NB4 (cell line): ENCODE measurements around the gene LYRM4.
"Not testable (repeated sequence)": the region's sequence is repeated elsewhere in the genome, so short reads cannot be mapped to it uniquely, and the experiment has no call there.

ENCODE experiments used
- DNase-seq: peaks from one replicate; pipeline ENCODE4 v3.0.0; 2010; ENCODE audit warnings: low read depth
- H3K4me3 ChIP-seq: one replicate; pipeline ENCODE4 v1.5.1; 2011; ENCODE audit warnings: mild to moderate bottlenecking, low read depth, low read length, moderate library complexity
- MYC ChIP-seq: IDR thresholded peaks from 2 replicates; pipeline ENCODE4 v1.6.1; 2011; ENCODE audit warnings: low read depth, low read length
- POLR2A ChIP-seq: IDR thresholded peaks from 2 replicates; pipeline ENCODE4 v1.6.1; 2011; ENCODE audit warnings: mild to moderate bottlenecking; ENCODE audit not compliant: insufficient read length; ENCODE audit errors: extremely low read depth
- TF ChIP-seq, protein P1 (sequence below): IDR thresholded peaks from one replicate; pipeline ENCODE4 v1.5.1; 2012; ENCODE audit warnings: low read depth, low read length
- TF ChIP-seq, protein P2 (sequence below): IDR thresholded peaks from 2 replicates; pipeline ENCODE4 v1.6.1; 2011; ENCODE audit warnings: low read depth, low read length

Gene LYRM4

DNA sequence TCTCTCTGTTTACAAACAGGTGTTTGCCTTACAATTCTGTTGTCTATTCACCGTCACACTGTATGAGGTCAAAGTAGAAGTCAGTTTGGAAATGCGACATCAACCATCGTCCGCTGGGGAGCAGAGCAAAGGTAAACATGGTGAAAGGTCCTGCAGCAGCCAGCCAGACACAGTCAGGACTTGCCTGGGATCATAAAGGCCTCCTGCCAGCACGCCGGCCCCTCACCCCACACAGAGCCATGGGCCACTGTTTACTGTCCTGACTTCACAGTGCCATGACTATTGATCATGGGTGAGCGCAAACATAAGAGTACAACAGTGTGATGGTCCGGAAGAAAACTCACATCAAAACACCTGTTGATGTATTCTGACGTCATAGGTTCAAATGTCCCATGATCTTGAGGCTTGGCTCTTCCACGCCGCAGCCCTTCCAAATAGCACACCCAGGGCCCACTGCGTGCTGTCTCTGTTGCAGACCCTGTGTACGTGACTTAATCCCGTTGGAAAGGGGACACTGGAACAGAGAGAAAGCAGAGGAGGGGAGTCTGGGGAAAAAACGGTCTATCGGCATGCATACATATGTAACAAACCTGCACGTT is 192.5 kb downstream of the LYRM4 start:
- H3K4me3 ChIP-seq = no peak overlapping the region
- no peak for DNase-seq
- TF ChIP-seq, protein P1, sequence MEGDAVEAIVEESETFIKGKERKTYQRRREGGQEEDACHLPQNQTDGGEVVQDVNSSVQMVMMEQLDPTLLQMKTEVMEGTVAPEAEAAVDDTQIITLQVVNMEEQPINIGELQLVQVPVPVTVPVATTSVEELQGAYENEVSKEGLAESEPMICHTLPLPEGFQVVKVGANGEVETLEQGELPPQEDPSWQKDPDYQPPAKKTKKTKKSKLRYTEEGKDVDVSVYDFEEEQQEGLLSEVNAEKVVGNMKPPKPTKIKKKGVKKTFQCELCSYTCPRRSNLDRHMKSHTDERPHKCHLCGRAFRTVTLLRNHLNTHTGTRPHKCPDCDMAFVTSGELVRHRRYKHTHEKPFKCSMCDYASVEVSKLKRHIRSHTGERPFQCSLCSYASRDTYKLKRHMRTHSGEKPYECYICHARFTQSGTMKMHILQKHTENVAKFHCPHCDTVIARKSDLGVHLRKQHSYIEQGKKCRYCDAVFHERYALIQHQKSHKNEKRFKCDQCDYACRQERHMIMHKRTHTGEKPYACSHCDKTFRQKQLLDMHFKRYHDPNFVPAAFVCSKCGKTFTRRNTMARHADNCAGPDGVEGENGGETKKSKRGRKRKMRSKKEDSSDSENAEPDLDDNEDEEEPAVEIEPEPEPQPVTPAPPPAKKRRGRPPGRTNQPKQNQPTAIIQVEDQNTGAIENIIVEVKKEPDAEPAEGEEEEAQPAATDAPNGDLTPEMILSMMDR = no peak
- TF ChIP-seq, protein P2, sequence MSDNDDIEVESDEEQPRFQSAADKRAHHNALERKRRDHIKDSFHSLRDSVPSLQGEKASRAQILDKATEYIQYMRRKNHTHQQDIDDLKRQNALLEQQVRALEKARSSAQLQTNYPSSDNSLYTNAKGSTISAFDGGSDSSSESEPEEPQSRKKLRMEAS = no peak
- no peak for TF ChIP-seq MYC
- TF ChIP-seq POLR2A = no peak

DNA sequence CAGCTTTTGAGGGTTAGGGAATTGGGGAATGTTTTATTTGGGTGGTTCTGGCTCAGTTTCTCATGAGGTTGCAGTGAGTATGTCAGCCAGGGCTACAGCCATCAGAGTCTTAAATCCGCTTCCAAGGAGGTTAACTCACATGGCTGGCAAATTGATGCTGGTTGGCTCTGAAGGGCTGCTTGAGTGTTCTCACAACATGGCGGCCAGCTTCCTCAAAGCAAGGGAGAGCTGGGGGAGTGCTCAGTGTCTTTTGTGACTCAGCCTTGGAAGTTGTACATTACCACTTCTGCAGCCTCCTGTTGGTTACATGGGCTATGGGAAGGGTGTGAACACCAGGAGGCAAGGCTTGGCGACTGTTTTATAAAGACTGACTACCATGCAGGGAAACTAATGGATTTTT is 193.4 kb downstream of the LYRM4 start:
- TF ChIP-seq, protein P2 = no peak
- TF ChIP-seq POLR2A = no peak
- TF ChIP-seq, protein P1 = no peak
- peak; percentile 29 for DNase-seq

DNA sequence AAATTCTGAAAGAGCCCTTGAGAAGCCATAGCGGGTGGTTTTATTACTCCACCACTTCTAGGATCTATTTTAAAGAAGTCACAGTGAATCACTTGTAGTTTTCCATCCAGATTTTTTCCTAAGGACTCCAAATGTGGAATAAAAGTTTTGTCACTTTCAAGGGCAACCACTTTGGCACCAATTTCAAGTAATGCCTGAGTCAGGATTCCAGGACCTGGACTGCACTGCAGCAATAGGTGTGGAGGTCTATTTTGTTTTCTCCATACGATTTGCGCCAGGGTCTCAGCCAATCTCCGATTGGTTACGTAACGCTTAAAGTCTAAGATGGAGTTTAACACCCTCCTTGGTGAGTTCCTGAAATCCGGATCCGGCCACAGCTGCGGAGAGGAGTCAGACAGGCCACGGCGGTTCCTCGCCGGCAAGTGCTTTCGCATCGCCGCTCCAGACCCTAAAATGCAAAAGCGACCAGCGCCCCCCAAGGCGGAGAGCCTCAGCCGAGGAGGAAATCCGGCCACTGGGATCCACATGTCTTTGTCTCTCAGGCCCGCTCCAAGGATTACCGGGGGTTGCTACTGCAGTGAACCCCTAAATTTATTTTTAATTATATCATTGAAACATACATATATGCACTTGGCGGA is 194.2 kb downstream of the LYRM4 start:
- DNase-seq = no peak
- TF ChIP-seq, protein P2 = no peak
- no peak overlapping the region for H3K4me3 ChIP-seq

More for the DNA sequence above, 193.4 kb downstream of the LYRM4 start:
- no peak overlapping the region for H3K4me3 ChIP-seq

DNA sequence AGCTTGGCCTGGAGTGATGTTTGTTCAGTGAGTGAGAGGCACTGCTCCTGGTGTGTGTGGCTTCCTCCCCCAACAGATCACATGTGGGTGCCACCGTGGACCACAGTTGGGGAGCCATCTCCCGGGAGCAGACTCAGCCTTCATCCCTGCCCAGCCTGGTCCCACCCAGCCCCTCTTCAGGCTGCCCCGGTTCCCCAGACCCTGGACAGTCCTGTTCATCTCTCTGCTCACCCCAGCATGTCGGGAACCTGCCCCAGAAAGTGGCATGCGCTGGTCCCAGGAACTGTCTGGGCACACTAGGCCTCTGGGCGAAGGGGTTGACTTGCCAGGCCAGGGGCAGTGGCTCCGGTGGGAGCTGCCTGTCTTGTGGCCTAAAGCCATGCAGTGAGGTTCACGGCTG is 197.1 kb downstream of the LYRM4 start:
- H3K4me3 ChIP-seq = no peak overlapping the region
- DNase-seq = no peak
- TF ChIP-seq, protein P1 = no peak
- no peak for TF ChIP-seq MYC
- TF ChIP-seq POLR2A = no peak
- TF ChIP-seq, protein P2 = no peak

DNA sequence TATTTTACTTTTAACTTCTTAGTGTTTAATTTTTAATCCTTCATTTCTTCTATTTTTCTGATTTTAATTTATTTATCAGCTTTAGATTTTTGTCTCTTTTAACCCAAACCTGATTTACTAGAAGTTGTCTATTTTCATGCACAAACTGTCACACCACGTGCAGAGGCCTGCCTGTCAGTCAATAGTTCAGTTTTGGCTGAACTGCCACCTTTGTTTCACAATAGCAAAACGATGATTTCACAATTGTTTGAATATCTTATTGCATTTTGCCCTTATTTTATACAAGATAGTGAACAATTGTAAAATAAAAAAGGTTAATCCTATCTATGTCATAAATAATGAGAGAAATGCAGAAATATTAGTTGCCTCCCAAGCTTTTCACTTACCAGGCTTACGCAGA is 199.6 kb downstream of the LYRM4 start:
- peak; percentile 59 for DNase-seq
- no peak overlapping the region for H3K4me3 ChIP-seq
- TF ChIP-seq, protein P2 = peak; percentile 85
- TF ChIP-seq MYC (peak; percentile 74), POLR2A (no peak)
- TF ChIP-seq, protein P1 = no peak

DNA sequence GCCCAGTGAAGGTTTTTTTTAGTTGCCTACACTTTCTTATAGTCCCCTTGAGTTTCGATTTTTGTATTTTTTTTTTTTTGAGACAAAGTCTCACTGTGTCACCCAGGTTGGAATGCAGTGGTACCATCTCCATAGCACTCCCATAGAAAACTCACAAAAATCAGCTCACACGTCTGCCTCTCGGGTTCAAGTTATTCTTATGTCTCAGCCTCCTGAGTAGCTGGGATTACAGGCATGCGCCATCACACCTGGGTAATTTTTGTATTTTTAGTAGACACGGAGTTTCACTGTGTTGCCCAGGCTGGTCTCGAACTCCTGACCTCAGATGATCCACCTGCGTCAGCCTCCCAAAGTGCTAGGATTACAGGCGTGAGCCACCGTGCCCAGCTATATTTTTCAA is 200.3 kb downstream of the LYRM4 start:
- not testable (repeated sequence) for H3K4me3 ChIP-seq, DNase-seq
